Stimulated activated CD8-positive, alpha-beta memory T cell treated with anti-CD3 and anti-CD28 coated beads, Interleukin-12 subunit alpha, Interleukin-12 subunit beta, amount 100 ng/mL, for 1 hour (primary cell): ENCODE data around the gene CSNK1D.

Source experiments
- DNase-seq: peaks from one replicate; pipeline ENCODE4 v3.0.0-alpha.2; 2020; ENCODE audit warnings: low read depth

The CSNK1D gene

GRCh38 chr17:82294064-82294773 lies 20.7 kb upstream of the CSNK1D start:
- no peak for DNase-seq

DNA sequence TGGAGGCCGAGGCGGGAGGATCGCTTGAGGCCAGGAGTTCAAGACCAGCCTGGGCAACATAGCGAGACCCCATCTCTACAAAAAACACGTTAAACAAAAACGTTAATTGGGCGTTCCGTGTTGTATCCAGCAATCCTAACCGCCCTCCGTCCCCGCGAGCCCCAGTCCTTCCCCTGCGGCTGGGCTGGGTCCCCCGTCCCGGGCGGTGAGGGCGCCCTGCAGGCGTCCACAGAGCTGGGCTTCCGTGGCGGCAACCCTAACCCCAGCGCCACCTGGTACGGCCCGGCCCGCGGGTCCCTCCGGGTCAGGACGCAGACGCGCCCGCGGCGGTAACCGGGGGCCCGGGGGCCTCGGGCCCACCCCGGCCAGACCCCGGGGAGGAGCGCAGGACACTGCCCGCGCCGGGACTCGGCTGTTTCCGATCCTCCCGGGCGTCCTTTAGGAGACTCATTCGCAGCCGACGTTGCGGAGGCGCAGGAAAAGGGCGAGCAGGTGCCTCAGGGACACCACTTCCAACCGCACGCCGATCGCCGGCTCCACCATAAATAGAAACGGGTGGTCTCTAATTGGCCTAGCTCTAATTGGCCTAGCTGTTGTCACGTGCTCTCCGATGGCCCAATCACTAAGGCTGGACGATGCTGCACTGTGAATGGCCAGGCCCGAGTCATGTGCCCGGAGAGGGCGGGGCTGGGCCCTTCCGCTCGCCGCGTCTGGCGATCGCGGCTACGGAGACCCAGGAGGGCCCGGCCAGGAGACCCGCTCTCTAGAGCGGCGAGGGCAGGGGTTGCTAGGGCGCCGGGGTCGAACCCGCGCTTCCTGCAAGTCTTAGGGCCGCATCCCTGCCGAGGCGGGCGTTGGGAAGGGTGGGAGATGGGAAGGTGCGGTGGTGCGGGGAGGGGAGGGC lies 19.0 kb upstream of the CSNK1D start:
- DNase-seq: peak; percentile 84

DNA sequence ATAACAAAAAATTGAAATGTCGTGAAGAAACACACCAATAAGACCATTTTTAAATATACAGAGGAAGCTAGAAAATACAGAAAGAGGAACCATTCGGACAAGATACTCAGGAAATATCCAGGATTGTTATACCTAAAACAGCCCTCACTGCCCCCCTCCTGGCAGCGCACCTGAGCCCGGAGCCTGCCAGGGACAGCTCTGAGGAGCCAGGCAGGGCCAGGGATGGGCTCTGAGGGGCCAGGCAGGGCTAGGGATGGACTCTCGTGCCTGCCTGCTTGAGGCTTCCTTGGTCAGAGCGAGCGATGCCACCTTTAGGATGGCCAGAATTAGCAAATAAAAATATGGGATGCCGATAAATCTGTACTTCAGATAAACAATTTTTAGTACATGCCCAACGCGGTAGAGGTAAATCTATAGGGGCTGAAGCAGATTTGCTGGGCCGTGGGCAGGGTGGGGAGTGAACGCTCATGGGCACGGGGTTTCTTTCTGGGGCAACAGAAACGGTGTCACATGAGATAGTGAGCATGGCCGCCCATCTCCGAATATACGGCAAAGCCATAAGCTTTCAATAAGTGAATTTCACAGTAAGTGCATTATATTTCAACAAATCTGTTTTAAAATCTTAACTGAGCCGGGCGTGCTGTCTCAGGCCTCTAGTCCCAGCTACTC lies 18.2 kb upstream of the CSNK1D start:
- no peak for DNase-seq

GRCh38 chr17:82287868-82288801 lies 14.6 kb upstream of the CSNK1D start:
- no peak for DNase-seq

DNA sequence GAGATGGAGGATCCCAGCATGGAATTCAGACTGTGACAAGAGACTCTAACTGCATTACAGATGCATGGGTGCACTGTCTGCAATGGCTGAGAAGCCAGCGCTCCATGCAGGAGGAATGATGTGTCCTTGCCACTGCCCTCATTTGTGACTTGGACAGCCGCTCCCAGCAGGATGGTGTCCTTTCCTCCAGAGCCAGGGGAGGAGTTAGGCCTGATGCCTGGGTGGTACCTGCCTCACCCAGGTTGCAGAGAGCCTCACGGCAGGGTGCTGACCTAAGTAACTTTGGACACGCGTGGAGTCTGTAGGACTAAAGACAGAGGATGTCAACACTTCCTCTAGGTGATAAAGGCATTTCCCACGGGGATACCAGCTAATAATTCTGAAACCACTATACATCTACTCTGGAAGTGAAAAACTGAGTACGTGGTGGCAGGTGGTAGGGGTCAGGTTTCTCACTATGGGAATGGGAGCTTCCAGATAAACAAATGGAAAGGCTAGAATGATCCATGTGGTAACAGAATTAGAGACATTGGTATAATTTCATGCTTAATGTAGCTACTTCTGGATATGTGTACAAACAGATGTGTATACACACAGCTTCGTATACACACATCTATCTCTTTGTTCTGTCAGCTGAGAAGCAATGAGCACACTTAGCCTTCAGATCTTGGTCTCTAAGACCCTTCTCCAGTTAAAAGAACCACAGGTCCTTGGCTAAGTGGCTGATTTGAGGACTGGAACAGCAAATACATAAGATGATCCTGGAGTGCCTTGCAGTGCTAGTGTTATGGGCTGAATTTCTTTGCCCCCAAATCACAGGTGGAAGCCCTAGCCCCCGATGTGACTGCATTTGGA lies 13.7 kb upstream of the CSNK1D start:
- no peak for DNase-seq

- no peak for DNase-seq
These were observed 11.6 kb upstream of the CSNK1D start for GRCh38 chr17:82285141-82285540.

DNA sequence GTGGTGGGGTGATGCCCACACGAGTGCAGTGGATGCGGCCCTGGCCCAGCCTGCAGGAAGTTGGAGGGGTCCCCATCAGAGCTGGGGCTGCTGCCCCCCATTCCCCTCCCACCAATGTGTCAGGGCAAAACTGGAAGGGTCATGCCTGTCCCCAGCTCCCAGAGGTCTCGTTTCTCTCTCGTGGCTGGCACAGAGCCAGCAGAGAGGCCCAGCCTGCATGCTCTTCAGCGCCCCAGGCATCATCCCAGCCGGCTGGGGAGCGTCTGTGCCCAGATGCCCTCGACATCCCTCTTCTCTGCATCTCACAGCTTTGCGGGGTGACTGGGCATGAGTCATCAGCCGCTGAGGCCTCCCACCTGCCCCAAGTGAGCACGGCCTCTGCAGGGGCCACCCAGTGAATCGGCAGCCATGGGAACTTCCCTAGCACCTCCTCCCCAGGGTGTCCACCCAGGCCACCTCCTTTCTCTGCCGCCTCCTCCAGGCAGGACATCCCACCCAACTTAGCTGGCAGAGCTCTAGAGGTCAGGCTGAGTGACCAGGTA lies 9.8 kb upstream of the CSNK1D start:
- no peak for DNase-seq

- no peak for DNase-seq
These were observed 9.0 kb upstream of the CSNK1D start for GRCh38 chr17:82282239-82283207.

DNA sequence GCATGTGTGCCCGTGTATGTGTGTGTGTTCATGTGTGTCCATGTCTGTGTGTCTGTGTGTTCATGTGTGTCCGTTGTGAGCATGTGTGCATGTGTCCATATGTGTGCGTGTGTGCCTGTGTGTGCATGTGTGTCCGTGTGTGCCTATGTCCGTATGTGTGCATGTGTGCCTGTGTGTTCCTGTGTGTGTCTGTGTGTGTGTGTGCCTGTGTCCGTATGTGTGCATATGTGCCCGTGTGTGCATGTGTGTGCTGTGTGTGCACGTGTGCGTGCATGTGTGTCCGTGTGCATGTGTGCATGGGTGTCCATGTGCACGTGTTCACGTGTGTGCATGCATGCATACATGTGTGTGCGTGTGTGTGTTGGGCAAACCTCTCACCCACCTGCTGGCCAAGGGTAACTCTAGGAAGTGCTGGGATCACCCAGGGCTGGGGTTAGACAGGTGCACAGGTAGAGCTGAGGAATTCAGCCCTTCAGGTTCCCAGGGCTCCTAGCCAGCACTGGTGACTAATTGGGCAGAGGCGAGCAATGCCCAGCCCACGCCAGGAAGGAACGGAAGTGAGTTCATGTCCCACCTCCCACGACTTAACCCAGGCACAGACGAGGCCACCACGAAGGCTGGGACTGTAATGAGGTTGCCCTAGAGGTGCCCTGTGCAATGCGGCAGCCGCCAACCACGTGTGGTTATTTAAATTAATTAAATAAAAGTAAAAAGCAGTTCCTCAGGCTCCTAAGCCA lies 8.2 kb upstream of the CSNK1D start:
- DNase-seq: no peak

DNA sequence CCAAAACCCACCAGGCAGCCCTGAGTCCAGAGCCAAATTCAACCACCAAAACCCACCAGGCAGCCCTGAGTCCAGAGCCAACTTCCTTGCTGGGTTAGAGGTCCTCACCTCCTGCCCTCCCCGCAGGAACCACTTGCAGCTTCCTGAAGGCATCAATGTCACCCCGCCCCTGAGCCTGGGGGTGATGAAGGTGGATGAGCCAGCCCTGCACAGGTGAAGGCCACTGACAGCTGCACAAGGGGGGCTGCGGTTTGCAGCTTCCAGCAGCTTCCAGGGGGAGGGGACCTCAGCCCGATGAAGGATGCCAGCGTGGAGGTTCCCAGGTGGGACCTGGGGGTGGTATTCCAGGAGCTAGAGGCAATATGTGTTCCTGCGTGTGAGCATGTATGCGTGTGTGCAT lies 7.6 kb upstream of the CSNK1D start:
- DNase-seq: no peak

- no peak for DNase-seq
These were observed 7.0 kb upstream of the CSNK1D start for GRCh38 chr17:82280537-82280936.

GRCh38 chr17:82278786-82279391 lies 5.4 kb upstream of the CSNK1D start:
- no peak for DNase-seq

DNA sequence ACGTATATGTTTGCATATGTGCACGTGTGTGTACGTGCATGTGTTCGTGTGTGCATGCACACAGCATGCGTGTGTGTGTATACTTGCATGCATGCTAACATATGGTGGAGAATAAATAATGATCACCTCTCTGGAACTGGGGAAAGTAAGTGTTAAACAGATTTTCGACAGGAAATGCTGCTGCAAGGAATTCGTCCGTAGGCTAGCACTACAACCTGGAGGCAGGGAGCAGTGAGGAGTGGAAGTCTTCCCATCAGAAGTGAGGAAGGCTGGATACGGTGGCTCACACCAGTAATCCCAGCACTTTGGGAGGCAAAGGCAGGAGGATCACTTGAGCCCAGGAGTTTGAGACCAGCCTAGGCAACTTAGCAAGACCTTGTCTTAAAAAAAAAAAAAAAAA lies 4.8 kb upstream of the CSNK1D start:
- DNase-seq: no peak

DNA sequence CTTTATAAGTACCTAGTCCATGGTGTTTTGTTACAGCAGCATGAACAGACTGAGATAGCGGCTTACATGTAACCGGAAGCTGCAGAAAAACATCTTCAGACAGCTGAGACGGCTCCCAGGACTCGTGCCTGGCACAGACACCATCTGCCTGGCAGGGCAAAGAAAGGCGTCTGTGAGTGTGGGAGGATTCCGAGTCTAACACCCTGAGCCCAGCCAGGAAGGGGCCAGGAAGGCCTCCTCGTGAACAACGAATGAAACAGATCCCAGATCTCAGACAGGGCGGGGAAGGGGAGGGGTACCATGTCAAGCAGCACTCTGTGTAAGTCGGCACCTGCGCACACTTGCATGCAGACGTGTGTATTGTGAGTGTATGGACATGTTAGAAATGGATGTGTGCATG lies 4.4 kb upstream of the CSNK1D start:
- no peak for DNase-seq

DNA sequence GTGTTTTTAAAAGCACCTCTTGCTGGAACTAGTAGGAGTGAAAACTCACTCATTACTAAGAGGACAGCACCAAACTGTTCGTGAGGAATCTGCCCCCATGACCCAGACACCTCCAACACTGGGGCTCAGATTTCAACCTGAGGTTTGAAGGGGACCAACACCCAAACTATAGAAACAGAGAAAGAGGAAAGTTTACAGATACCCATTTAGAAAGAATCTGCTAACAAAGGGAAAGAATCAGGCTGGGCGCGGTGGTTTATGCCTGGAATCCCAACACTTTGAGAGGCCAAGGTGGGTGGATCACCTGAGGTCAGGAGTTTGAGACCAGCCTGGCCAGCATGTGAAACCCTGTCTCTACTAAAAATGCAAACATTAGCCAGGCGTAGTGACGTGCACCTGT lies 3.4 kb upstream of the CSNK1D start:
- DNase-seq: no peak

DNA sequence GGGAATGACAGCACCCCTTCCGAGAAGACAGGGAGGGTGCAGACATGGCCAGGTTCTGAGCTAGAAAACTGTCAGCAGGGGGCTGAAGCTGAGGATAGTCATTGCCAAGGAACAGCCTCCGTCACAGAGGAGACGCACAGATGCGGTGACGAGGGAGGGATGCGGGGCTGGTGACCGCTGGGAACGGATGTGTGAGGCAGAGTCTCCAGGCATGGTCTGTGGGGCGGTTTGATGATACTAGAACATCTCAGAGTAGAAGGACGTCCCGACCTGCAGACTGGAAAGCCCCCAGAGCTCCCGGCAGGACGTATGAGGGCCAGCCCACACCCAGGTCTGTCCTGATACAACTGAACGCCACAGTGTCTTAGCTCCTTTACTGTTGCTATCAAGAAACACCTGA lies 1.8 kb upstream of the CSNK1D start:
- DNase-seq: no peak

DNA sequence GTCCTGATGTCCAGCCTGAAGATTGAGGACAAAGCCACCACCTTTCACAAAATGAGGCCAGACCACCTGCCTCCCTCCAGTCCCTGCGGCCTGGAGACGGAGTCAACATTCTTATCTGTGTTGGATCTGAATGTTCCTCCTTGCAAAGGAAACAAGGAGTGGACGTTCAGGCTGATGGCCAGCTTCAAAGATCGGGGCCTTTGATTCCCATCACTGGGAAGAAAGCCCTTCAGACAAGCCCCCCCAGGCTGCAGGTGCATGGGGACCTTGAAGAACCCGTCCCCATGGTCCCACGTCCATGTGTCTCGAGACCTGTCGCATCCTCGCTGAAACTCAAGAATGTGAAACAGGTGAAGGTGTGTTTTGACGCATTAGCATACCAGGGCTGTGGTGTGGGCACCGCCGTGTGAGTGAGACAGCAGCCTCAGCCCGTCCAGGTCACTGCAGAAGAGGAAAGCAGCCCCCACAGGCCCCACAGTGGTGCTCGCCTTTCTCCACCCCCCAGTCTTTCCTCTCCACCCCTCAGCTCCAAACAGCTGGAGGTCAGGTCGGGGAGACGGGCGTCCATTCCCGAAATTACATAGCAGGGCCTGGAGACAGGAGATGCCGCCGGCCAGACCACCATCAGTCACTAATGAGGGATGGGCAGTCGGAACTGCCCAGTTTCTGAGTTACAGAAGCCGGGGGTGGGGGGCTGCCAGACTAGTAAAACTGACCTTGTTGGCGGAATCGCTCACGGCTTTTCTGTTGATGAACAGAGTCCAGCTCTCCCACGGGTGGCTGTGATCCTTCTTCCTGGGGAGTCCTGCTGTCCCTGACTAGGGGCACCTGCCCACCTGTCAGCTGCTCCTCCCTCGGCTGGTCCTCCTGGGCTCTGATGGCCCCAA lies 877 bp upstream of the CSNK1D start:
- DNase-seq: no peak
